NCI-H1092 treated with DMSO at 0.1 percent for 48 hours (cell line): ENCODE data around the gene SLC2A6.

Source experiments
- DNase-seq: peaks from one replicate; lab custom pipeline; 2025; lab: John Stamatoyannopoulos, UW

SLC2A6 gene

GRCh38 chr9:133496861-133497842, 18.3 kb upstream of the SLC2A6 start:
- no peak for DNase-seq

- no peak for DNase-seq
Observed at GRCh38 chr9:133495327-133496293, 16.7 kb upstream of the SLC2A6 start.

- DNase-seq, result no peak
Observed at GRCh38 chr9:133494636-133495326, 15.9 kb upstream of the SLC2A6 start.

- no peak for DNase-seq
Observed at GRCh38 chr9:133493845-133494540, 15.1 kb upstream of the SLC2A6 start.

- no peak for DNase-seq
Observed at GRCh38 chr9:133493428-133493827, 14.5 kb upstream of the SLC2A6 start.

GRCh38 chr9:133492061-133493021, 13.4 kb upstream of the SLC2A6 start:
- DNase-seq, result no peak

GRCh38 chr9:133491656-133491925, 12.7 kb upstream of the SLC2A6 start:
- DNase-seq, result no peak

- DNase-seq, result no peak
Observed at GRCh38 chr9:133490865-133491655, 12.2 kb upstream of the SLC2A6 start.

GRCh38 chr9:133490201-133490681, 11.3 kb upstream of the SLC2A6 start:
- DNase-seq, result no peak

GRCh38 chr9:133489253-133490190, 10.6 kb upstream of the SLC2A6 start:
- DNase-seq, result no peak

- no peak for DNase-seq
Observed at GRCh38 chr9:133488686-133489252, 9.9 kb upstream of the SLC2A6 start.

- no peak for DNase-seq
Observed at GRCh38 chr9:133487331-133487725, 8.4 kb upstream of the SLC2A6 start.

GRCh38 chr9:133485531-133486260, 6.8 kb upstream of the SLC2A6 start:
- no peak for DNase-seq

- DNase-seq, result no peak
Observed at GRCh38 chr9:133484671-133485437, 6.0 kb upstream of the SLC2A6 start.

- no peak for DNase-seq
Observed at GRCh38 chr9:133483611-133484010, 4.7 kb upstream of the SLC2A6 start.
